A549 (cell line): ENCODE results near the gene COCH.

Source experiments
- MAX ChIP-seq: IDR thresholded peaks from 2 replicates; pipeline ENCODE4 v1.6.1; 2012
- RFX5 ChIP-seq: fragments of 450-650 bp; IDR thresholded peaks from 2 replicates; pipeline ENCODE4 v1.7.1; 2014; ENCODE audit warnings: antibody characterized with exemption, mild to moderate bottlenecking, moderate library complexity

- TF ChIP-seq MAX (no peak), RFX5 (no peak)
These were observed 40.0 kb upstream of the COCH start for GRCh38 chr14:30834353-30834752.
